ENCODE data around the gene CLCA2.
A peak's percentile ranks its signal among the peaks of the same experiment; 100 is the strongest.

The CLCA2 gene, protein sequence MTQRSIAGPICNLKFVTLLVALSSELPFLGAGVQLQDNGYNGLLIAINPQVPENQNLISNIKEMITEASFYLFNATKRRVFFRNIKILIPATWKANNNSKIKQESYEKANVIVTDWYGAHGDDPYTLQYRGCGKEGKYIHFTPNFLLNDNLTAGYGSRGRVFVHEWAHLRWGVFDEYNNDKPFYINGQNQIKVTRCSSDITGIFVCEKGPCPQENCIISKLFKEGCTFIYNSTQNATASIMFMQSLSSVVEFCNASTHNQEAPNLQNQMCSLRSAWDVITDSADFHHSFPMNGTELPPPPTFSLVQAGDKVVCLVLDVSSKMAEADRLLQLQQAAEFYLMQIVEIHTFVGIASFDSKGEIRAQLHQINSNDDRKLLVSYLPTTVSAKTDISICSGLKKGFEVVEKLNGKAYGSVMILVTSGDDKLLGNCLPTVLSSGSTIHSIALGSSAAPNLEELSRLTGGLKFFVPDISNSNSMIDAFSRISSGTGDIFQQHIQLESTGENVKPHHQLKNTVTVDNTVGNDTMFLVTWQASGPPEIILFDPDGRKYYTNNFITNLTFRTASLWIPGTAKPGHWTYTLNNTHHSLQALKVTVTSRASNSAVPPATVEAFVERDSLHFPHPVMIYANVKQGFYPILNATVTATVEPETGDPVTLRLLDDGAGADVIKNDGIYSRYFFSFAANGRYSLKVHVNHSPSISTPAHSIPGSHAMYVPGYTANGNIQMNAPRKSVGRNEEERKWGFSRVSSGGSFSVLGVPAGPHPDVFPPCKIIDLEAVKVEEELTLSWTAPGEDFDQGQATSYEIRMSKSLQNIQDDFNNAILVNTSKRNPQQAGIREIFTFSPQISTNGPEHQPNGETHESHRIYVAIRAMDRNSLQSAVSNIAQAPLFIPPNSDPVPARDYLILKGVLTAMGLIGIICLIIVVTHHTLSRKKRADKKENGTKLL

DNA sequence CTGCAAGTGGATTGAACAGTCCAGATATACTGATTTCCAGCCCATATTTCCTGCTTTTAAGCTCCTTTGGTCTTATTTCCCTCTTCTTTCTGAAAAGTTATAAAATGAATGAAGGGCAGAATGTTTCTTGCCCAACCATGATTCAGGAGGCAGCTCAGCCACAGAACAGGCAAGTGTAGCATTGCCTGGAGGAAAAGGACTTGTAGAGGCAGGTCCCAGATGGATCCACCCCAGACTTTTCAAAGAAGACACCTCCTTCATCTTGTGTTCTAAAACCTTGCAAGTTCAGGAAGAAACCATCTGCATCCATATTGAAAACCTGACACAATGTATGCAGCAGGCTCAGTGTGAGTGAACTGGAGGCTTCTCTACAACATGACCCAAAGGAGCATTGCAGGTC lies at the start of gene CLCA2:
CLCA2 (plus strand) TSS at position 299 of the 400 bp plus-strand sequence; CDS start at position 376, 77 bp downstream.
- DNase-seq (ENCODE audit: low spot score): no peak

DNA sequence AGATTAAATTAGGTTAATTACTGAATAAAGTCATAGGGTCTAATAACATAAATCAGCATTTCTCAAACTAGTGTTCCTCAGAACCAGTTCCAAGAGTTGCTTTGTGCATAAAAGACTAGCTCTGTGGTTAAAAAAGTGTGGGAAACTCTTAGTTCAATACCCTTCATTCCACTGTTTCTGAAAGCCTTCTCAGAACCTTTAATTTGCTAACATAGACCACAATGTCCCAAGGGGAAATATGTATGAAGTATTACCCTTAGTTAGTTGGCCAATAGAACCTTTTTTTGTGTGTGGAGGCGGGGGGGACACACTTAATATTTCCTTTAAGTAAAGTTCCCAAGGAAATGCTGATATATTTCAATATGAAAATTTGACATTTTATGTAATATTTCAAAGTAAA lies 48.3 kb upstream of the CLCA2 start:
- no peak for DNase-seq (ENCODE audit: low spot score)

DNA sequence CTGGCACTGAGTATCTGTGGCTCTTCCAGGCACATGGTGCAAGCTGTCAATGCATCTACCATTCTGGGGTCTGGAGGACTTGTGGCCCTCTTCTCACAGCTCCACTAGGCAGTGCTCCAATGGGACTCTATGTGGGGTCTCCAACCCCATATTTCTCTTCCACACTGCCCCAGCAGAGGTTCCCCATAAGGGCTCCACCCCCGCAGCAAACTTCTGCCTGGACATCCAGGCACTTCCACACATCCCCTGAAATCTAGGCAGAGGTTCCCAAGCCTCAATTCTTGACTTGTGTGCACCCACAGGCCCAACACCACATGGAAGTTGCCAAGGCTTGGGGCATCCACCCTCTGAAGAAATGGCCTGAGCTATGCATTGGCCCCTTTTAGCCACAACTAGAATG lies 46.6 kb upstream of the CLCA2 start:
- DNase-seq (ENCODE audit: low spot score): no peak

DNA sequence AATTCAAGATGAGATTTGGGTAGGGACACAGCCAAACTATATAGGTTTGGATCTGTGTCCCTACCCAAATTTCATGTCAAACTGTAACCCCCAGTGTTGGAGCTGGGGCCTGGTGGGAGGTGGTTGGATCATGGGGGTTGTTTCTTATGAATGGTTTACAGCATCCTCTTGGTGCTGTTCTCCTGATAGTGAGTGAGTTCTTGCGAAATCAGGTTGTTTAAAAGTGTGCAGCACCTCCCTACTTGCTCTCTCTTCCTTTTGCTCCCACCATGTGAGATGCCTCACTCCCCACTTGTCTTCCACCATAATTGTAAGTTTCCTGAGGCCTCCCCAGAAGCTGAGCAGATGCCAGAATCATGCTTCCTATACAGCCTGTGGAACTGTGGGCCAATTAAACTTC lies 45.2 kb upstream of the CLCA2 start:
- DNase-seq (ENCODE audit: low spot score): no peak

DNA sequence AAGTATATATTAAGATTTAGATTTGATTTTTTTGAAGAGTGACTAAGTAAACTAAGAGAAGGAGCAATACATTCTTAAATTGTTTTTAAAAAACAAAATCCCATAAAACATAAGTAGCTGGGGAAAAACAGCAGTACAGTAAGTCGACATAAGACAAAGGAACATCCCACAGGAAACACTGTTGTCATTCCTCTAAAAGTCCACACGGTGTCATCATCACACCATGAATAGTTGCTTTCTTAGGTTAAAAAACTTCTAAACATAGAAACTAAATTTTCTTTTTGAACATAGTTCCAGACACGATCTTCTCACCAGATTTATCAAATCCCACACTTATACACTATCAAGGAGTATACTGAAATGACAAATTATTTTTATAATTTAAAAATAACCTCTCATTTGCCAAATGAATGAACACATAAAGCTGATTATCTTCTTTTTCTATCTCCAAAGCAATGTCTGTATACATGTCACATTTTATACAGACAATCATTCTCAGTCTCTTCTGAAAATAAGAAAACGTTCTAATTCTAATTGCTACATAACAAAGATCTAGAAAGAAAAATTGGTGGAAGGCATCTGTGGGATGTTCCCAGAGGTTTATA lies 43.6 kb upstream of the CLCA2 start:
- DNase-seq (ENCODE audit: low spot score): peak; percentile 54

DNA sequence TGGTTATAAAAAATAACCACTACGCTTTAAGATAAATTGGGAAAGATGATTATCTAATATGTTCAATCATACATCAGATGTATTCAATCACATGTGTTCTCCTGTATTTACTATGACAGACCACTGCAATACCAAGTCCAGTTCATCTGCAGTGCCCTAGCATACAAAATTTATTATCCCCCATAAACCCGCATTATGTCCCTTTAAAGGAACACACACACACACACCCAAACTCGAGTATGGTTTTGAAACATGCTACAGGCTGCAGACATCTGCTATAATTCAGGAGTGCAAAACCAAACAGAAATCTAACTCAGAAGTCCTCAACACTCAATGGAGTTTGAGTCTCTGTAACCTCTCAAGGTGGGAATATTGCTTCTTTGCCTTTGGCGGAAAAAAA lies 42.7 kb upstream of the CLCA2 start:
- no peak for DNase-seq (ENCODE audit: low spot score)

DNA sequence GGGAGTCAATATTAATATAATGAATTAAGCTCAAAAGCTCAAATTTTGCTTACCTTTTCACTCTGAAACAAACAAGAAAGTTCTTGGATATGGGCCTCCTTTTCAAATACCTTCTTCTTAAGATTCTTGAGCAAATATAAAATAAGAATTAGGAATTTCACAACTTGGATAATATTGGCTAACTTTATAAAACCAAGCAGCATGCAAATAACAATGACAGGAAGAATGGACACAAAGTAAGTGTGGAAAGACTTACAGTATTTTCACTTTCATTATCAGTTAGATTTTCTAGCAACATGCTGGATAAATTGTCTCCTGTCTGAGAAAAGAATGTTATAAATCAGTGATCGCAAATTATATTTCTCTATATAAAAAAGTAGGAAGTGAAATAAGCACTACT lies 41.1 kb upstream of the CLCA2 start:
- DNase-seq (ENCODE audit: low spot score): no peak

DNA sequence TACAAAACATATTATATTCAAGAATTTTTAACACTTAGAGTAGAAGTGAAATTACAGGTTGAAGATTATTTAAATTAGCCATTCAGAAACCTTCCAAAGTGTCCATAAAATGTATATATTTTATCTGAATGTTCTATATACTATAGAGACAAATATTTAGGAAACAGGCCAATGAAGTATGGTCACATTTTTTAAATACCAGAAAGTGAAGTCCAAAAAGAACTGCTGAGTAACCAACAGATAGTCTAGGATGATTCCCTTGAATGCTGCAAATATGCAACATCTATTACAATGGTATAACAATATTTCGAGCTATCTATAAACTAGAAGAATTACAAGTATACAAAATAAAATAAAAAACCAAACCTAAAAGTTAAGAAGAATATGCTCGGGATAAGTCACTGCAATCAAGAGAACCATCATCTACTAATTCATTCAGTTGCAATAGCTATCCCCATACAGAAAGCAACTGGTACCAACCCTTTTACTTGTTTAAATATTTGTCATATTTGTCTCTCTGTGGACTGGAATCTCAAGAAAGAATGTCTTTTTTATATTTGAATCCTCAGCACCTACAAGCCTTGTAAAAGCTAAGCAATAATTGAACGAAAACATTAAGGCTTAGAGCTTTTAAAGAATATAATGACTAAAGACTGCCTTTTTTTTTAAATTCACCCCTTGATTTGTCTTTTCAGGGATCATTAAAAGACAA lies 35.9 kb upstream of the CLCA2 start:
- no peak for DNase-seq (ENCODE audit: low spot score)

DNA sequence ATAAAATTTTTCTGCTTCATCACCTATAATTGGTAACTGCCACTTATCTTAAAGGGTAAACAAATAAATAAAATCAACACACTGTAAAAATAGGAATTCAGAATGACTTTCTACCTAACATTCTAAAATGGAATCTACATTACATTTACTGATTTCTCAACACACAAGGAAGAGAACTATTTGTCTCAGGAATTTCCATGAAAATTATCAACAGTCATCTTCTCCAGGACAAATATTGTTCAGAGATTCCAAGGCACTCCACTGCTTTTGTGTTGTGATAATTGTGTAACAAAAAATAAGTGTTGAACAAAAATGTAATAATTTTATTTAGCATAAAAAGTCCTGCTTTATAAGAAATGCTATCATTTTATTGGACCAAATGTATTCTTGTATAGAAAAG lies 35.2 kb upstream of the CLCA2 start:
- no peak for DNase-seq (ENCODE audit: low spot score)

DNA sequence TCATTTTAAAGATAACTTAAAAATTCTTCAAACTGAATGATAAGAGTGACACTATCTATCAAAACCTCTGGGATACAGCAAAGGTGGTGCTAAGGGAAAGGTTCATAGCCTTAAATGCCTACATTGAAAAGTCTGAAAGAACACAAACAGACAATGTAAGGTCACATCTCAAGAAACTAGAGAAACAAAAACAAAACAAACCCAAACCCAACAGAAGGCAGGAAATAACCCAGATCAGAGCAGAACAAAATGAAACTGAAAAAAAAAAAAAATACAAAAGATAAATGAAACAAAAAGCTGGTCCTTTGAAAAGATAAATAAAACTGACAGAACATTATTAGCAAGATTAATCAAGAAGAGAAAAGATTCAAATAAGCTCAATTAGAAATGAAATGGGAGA lies 34.7 kb upstream of the CLCA2 start:
- peak; percentile 38 for DNase-seq (ENCODE audit: low spot score)

DNA sequence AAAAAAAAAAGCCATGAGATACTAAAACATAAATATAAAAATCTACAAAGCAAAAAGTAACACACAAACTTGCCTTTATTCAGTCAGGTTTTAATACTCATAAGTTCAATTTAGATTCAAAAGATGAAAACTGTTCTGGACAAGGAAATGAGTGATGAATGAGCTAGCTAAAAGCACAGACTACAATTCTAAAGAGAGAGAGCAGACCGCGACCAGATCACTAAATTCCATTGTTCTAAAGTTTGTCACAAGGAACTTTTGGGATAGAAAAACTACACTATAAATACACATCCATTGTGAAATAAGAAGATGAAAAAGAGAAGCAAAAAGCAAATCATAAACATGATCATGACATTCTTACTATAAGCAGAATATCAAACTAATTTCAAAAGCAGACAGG lies 29.6 kb upstream of the CLCA2 start:
- DNase-seq (ENCODE audit: low spot score): no peak

DNA sequence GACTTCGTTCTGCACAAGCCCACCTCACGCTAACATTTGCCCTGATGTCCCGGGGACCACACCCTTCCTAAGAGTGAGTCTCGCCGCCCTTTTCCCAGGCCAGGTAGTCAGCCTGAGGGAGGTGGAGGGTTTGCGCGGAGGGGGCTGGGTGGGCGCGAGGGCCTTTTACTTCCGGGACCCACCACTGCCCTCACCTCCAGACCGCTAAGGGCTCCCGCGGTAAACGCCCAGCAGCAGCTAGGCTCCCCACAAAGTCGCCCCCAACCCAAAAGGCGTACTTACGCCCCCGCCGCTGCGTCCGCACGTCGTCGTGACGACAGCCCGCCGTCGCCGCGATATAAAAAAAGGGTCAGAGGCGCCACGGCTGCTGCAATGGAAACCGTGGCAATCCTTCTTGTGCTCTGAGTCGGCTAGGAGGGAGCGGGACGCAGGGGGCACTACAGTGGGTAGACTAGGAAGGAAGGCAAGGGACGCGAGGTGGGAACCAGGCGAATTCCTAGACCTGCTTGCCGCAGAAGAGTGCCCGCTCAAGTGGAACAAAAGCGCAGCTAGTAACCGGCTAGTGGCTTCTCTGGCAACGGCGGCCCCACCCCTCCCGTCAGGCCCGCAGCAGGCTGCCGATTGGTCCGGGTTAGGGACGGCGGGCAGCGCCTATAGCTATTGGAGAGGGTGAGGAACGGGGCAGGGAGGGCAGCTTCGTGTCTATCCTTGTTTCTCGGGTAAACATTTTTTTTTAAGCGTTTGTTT lies 28.0 kb upstream of the CLCA2 start, which contains the start of gene ODF2L:
ODF2L (minus strand) TSS at position 573 of the 747 bp plus-strand sequence. CDS start 9,296 bp downstream, outside the sequence.
- peak; percentile 88 for DNase-seq (ENCODE audit: low spot score)

DNA sequence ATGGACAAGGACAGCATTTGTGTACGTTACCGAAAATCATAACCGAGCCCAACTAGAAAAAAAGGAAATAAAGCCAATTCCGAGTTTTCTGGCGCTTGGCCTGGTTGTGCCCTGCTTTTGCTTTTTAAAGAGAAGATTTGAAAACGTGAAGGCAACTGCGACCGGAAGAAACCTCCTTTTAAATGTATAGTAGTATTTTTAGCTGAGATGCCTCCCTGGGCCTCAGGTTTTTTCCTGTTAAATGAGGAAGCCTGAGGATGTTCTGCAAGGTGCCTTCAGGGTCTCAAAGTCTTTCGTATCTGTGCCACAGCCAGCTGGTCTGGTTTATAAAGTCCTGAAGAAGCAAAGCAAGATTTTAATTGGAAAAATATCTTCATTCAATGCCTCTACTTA lies 27.5 kb upstream of the CLCA2 start:
- no peak for DNase-seq (ENCODE audit: low spot score)

DNA sequence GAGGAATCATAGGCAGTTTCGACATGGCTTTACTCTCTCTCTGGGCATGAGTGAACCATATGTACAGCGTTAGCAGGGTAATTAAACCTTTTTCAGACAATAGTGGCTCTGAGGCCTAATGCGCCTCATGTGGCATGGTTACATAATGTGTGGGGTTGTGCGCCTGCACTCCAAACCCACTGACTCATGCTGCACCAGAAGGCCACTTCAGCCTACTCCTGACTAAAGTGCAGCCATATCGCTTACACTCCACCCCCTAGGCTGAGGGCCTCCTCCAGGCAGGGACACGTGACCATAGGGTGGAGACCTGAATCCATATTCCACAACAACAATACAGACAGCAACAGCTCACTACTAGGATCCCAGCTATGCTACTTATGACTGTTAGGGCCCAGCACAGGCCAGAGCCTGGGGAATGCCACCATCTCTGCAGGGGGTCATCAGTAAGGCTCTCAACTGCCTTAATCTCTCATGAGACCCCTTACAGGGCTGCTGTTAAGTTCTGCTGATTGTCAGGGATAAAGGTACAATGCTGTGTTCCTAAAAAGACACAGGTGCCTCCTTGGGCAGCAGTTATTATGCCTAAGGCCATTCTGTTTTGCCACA lies 14.5 kb upstream of the CLCA2 start:
- DNase-seq (ENCODE audit: low spot score): no peak

DNA sequence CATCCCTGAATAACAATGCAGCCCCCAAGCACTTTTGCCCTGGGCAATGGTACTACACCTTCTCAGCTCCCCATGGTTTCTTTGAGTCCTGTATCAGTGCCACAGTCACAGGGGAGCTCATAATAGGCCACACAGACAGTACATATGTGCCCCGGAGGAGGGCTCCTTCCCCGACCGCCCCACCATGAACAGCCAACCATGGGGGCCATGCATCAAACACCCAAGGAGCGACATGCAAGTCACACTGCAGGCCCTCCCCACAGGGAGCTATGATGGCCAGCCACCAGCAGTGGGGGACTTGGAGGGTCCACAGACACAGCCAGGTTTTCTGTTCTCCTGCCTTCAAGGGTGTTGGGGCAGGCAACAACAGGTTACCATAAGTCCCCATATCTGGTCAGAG lies 13.1 kb upstream of the CLCA2 start:
- DNase-seq (ENCODE audit: low spot score): no peak

DNA sequence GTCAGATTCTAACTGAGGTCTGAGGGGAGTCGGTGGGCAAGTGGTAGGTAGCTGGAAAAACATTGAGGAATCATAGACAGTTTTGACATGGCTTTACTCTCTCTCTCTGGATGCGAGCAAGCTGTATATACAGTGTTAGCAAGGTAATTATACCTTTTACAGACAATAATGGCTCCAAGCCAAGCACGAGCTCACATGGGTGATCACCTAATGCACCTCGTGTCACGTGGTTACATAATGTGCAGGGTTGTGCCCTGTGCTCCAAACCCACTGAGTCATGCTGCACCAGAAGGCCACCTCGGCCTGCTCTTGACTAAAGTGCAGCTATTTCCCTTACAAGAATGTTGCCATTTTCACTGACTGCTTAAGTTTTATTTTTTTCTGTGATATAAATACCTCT lies 7.6 kb upstream of the CLCA2 start:
- no peak for DNase-seq (ENCODE audit: low spot score)

DNA sequence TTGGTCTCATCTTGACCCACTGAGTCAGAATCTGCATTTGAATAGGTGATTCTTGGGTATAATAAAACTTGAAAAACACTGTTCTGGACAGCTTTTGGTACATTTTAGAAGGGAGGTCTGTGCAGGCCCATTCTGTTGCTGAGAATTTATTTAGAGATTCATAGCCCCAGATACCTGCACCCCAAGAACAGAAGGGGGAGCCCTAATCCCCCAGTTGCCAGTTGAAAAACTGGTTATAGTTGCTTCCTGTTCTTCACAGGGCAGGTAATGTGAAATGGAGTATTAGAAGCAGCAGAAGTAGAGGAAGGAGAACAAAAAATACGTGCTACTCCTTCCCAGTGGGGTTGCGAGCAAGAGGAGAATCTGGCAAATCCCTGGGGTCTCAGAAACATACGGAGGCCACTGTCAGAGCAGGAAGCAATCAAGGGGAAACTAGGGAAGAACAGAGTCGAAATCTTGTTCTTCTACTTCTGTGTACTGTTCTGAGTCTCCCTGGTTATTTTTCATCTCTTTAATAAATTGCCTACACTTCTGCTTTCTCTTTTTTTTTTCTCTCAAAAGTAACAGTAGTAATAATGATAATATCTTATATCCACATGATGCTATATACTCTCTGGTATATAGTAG lies 4.6 kb upstream of the CLCA2 start:
- DNase-seq (ENCODE audit: low spot score): peak; percentile 59

DNA sequence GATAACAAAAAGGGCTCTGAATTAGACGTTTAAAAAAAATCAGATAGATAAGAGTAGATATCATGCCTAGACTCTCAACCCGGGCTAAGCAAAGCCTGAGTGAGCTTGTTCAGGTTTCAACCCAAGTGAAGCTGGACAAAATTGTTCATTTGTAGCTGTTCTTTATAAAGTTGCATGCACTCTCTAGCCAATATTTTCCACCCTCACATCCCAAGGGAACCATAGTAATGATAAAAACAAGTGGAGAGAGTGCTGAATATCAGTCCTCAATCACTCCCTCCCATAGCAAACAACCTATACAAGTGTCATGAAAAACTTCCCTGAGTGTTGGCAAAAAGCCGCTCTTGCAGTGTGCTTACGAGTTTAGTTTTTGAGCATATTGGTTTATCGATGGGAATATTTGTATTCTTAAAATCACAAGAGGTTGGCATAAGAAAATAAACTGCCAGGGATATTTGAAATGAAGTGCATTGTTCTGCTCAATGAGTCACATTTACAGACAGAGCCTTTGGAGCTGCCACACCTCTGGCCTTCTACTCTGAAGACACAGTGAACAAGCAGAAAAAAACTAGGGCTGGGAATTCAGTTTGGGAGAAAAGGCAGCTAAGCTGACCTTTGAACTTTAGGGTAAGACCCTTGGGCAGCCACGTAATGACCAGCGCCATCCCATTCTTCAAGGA lies 2.2 kb upstream of the CLCA2 start:
- DNase-seq (ENCODE audit: low spot score): no peak

DNA sequence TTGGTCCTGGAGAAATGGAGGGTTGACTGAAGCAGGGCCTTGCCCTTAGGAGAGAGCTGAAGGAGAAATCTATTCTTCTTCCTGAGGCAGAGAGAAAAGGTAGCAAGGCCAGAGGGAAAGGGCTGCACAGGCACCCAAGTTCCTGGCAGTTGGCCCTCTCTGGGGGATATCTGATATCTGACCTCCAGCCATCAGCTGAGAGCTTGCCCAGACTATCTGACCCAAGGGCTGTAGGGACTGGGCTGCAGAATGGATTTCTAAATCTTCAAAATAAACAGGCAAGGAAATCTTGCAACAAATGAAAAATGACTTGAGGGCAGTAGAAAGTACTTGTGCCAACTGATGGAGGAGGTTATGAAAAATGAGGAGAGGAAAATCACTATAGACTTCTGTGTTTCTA lies 498 bp upstream of the CLCA2 start:
- DNase-seq (ENCODE audit: low spot score): no peak
